CD4-positive, alpha-beta T cell treated with Interleukin-21 for 1 hour (primary cell): Measurements from ENCODE around the gene RPL23.

ENCODE experiments used
- DNase-seq: peaks from one replicate; pipeline ENCODE4 v3.0.0-alpha.2; 2020

RPL23 gene

GRCh38 chr17:38853292-38854219, at the start of gene RPL23:
Gene RPL23, minus strand, starts transcription at chr17:38853721. Its CDS starts 11 bp downstream, at chr17:38853710.
- DNase-seq: peak; percentile 95

- DNase-seq: peak; percentile 67
These were observed 47.6 kb upstream of the RPL23 start for GRCh38 chr17:38900978-38901656.

GRCh38 chr17:38899421-38899820, 45.9 kb upstream of the RPL23 start:
- no peak for DNase-seq

- DNase-seq: peak; percentile 86
These were observed 45.4 kb upstream of the RPL23 start for GRCh38 chr17:38898812-38899348.

GRCh38 chr17:38898291-38898679, 44.8 kb upstream of the RPL23 start:
- peak; percentile 31 for DNase-seq

- DNase-seq: no peak
These were observed 44.3 kb upstream of the RPL23 start for GRCh38 chr17:38897671-38898290.

- DNase-seq: no peak
These were observed 43.7 kb upstream of the RPL23 start for GRCh38 chr17:38897176-38897575.

GRCh38 chr17:38896346-38896954, 42.9 kb upstream of the RPL23 start:
- no peak for DNase-seq

- DNase-seq: no peak
These were observed 40.8 kb upstream of the RPL23 start for GRCh38 chr17:38894276-38894675.

- peak; percentile 48 for DNase-seq
These were observed 40.1 kb upstream of the RPL23 start for GRCh38 chr17:38893607-38894006.

GRCh38 chr17:38893113-38893512, 39.6 kb upstream of the RPL23 start:
- DNase-seq: no peak

- DNase-seq: no peak
These were observed 39.1 kb upstream of the RPL23 start for GRCh38 chr17:38892620-38893019.

- no peak for DNase-seq
These were observed 38.6 kb upstream of the RPL23 start for GRCh38 chr17:38892083-38892482.

GRCh38 chr17:38891441-38891840, 37.9 kb upstream of the RPL23 start:
- no peak for DNase-seq

GRCh38 chr17:38890410-38890746, 36.9 kb upstream of the RPL23 start:
- DNase-seq: peak; percentile 43

GRCh38 chr17:38889745-38890409, 36.4 kb upstream of the RPL23 start:
- no peak for DNase-seq

- no peak for DNase-seq
These were observed 35.3 kb upstream of the RPL23 start for GRCh38 chr17:38888842-38889241.

- DNase-seq: no peak
These were observed 33.1 kb upstream of the RPL23 start for GRCh38 chr17:38886643-38887010.

- no peak for DNase-seq
These were observed 32.5 kb upstream of the RPL23 start for GRCh38 chr17:38885728-38886642.

GRCh38 chr17:38885044-38885727, 31.7 kb upstream of the RPL23 start:
- DNase-seq: no peak
